Measurements from ENCODE around the gene COLGALT1.

COLGALT1 gene

DNA sequence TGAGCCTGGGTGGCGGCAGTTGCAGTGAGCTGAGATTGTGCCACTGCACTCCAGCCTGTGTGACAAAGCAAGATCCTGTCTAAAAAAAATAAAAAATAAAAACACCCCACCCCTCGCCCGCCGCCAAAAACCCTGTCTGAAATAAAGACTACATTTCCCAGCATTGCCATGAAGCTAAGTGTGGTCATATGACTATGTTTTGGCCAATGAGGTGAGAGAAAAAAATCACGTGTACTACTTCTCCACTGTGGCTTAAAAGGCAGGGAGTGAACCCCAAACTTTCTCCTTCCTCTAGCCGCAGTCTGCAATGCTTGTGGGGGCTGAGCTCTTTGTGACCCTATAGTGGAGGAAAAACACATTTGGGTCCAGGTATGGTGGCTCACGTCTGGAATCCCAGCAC is 54.9 kb downstream of the COLGALT1 start:
- no peak overlapping the region for H3K4me3 ChIP-seq (ENCODE audit: low read depth, low read length)
- TF ChIP-seq POLR2A (IDR thresholded peaks at IDR 0.05; ENCODE audit: extremely low read depth, insufficient read length), result no peak
- TF ChIP-seq, protein P1, sequence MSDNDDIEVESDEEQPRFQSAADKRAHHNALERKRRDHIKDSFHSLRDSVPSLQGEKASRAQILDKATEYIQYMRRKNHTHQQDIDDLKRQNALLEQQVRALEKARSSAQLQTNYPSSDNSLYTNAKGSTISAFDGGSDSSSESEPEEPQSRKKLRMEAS (IDR thresholded peaks at IDR 0.05; ENCODE audit: low read depth, low read length), result peak; percentile 87
- no peak for TF ChIP-seq MYC (IDR thresholded peaks at IDR 0.05; ENCODE audit: low read depth, low read length)
- TF ChIP-seq, protein P2, sequence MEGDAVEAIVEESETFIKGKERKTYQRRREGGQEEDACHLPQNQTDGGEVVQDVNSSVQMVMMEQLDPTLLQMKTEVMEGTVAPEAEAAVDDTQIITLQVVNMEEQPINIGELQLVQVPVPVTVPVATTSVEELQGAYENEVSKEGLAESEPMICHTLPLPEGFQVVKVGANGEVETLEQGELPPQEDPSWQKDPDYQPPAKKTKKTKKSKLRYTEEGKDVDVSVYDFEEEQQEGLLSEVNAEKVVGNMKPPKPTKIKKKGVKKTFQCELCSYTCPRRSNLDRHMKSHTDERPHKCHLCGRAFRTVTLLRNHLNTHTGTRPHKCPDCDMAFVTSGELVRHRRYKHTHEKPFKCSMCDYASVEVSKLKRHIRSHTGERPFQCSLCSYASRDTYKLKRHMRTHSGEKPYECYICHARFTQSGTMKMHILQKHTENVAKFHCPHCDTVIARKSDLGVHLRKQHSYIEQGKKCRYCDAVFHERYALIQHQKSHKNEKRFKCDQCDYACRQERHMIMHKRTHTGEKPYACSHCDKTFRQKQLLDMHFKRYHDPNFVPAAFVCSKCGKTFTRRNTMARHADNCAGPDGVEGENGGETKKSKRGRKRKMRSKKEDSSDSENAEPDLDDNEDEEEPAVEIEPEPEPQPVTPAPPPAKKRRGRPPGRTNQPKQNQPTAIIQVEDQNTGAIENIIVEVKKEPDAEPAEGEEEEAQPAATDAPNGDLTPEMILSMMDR (IDR thresholded peaks at IDR 0.05; ENCODE audit: low read depth, low read length), result no peak
- DNase-seq (ENCODE audit: low read depth), result peak; percentile 41

DNA sequence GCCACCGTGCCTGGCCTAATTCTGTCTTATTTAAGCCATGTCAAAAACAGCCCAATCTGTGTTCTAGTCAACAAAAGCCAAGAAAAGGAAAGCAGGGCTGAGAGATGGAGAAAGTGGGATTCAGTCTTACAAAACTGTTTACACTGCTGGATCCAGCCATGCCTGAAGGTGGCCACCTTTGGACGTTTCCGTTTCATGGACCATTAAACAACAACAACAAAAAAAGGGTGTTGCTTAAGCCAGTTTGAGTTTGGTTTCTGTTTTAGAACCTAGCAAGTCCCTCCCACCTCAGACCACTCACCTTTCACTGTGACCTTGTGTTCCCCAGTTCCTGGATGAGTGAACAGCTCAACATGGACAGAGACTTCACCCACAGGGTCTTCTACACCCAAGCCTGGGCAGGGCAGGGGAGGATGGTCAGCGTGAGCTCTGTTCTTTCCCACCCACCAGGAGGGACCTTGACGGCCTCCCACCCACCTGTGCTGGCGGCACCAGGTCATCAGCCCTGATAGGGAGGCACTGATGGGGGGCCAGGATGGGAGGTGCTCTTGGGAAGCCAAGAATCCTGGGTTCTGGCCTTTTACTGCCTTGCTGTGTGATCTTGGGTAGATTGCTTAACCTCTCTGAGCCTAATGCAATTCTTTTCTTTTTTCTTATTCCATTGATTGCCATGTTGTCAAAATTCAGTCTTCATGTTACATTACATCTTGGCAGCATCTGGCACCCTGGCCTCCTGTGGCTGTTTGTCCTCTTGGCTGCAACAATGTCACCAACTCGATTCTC is 56.2 kb downstream of the COLGALT1 start:
- H3K4me3 ChIP-seq (ENCODE audit: low read depth, low read length), result no peak overlapping the region
- no peak for DNase-seq (ENCODE audit: low read depth)
- TF ChIP-seq MYC (IDR thresholded peaks at IDR 0.05; ENCODE audit: low read depth, low read length), result no peak
- no peak for TF ChIP-seq POLR2A (IDR thresholded peaks at IDR 0.05; ENCODE audit: extremely low read depth, insufficient read length)
- TF ChIP-seq, protein P1 (IDR thresholded peaks at IDR 0.05; ENCODE audit: low read depth, low read length), result no peak

DNA sequence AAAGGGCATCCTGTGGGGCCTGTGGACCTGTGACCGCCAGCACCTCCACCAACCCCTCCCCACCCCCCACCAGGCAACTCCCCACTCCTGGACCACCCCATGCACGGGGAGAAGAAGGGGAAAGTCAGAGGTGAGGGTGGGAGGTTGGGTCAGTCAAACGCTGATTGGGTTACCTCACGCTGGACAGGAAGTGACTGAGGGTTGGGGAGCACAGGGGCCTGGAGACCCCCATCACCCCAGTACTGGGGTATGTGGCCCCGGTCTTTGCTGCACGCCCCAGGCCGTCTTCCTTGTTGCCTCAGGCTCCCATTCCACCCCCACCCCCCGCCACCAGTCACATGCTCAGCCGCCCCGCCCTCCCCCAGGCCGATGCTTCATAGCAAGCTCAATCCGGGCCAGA is 59.0 kb downstream of the COLGALT1 start:
- TF ChIP-seq, protein P1 (IDR thresholded peaks at IDR 0.05; ENCODE audit: low read depth, low read length), result no peak
- no peak for TF ChIP-seq MYC (IDR thresholded peaks at IDR 0.05; ENCODE audit: low read depth, low read length)
- TF ChIP-seq, protein P2 (IDR thresholded peaks at IDR 0.05; ENCODE audit: low read depth, low read length), result no peak
- no peak for TF ChIP-seq POLR2A (IDR thresholded peaks at IDR 0.05; ENCODE audit: extremely low read depth, insufficient read length)
- DNase-seq (ENCODE audit: low read depth), result no peak
- no peak overlapping the region for H3K4me3 ChIP-seq (ENCODE audit: low read depth, low read length)

DNA sequence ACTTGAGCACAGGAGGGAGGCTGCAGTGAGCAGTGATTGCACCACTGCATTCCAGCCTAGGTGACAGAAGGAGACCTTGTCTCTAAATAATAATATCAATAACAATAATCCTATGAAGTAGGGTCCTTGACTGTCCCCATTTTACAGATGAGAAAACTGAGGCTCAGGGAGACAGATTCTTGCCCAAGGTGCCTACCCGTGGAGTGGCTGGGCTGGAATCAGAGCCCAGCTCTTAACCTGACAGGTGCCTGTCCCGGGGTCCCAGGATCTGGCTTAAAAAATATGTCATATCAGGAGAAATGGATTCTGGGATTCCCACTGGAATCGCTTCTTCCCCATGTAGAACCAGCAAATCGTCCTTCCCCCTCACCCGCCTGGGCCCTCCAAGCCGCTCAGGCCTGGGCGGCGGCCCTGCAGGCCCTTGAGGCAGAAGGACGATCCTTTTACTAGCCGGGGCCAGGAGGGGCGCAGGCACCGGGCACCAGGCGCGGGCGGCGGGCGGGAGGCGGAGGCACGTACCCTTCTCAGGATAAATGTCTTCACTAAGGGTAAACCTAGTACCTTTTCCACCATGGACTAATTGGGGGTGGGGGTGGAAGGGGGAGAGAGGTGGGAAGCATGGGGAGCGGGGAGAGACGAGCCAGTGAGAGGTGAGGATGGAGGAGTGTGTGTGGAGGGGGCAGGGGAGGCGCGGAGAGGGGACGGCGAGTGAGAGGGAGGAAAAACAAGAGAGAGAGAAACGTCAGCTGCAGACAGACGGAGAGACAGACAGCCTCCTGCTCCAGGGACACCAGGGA is 60.6 kb downstream of the COLGALT1 start:
- DNase-seq (ENCODE audit: low read depth), result no peak

DNA sequence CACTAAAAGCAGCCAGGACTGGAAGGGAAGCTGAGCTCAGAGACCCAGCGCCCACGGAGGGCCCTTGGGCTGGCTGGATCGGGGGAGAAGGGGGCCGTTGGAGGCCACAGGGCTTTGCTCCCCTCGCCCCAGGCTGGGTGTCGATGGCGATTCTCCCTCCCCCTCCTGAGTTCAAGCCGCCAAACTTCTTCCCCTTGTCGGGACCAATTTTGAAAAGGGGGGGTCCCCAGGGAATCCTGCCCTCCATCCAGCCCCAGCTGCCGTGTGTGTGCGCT is 61.2 kb downstream of the COLGALT1 start:
- no peak overlapping the region for H3K4me3 ChIP-seq (ENCODE audit: low read depth, low read length)
- TF ChIP-seq, protein P2 (IDR thresholded peaks at IDR 0.05; ENCODE audit: low read depth, low read length), result no peak
- no peak for TF ChIP-seq MYC (IDR thresholded peaks at IDR 0.05; ENCODE audit: low read depth, low read length)
- TF ChIP-seq, protein P1 (IDR thresholded peaks at IDR 0.05; ENCODE audit: low read depth, low read length), result no peak
- TF ChIP-seq POLR2A (IDR thresholded peaks at IDR 0.05; ENCODE audit: extremely low read depth, insufficient read length), result no peak
- no peak for DNase-seq (ENCODE audit: low read depth)

More for the DNA sequence above, 60.6 kb downstream of the COLGALT1 start:
- no peak overlapping the region for H3K4me3 ChIP-seq (ENCODE audit: low read depth, low read length)
- TF ChIP-seq, protein P2 (IDR thresholded peaks at IDR 0.05; ENCODE audit: low read depth, low read length), result no peak
- TF ChIP-seq MYC (IDR thresholded peaks at IDR 0.05; ENCODE audit: low read depth, low read length) (no peak), POLR2A (IDR thresholded peaks at IDR 0.05; ENCODE audit: extremely low read depth, insufficient read length) (no peak)
- TF ChIP-seq, protein P1 (IDR thresholded peaks at IDR 0.05; ENCODE audit: low read depth, low read length), result no peak

All from NB4 (cell line).